ENCODE results near the gene OR2J1.

The OR2J1 gene

GRCh38 chr6:29099190-29099589 is at the start of gene OR2J1:
OR2J1 (plus strand) TSS chr6:29099490; CDS start chr6:29100943, 1,453 bp downstream.
- TF ChIP-seq CTCF (IDR thresholded peaks at IDR 0.05; ENCODE audit: control extremely low read depth, extremely low read depth, low read depth, missing control alignments) = no peak
- ChIA-PET CTCF (interaction anchor here (1.0 kb wide), 1 partner anchor 19 kb away, joined by 3 read pairs; no protein-coding TSS in a partner anchor), POLR2A (no interaction called here)
- no peak for DNase-seq (ENCODE audit: extremely low spot score)

GRCh38 chr6:29051680-29052079 is 47.6 kb upstream of the OR2J1 start:
- no peak for TF ChIP-seq CTCF (IDR thresholded peaks at IDR 0.05; ENCODE audit: control extremely low read depth, extremely low read depth, low read depth, missing control alignments)
- DNase-seq (ENCODE audit: extremely low spot score) = no peak
- POLR2A ChIA-PET = no interaction called here
- CTCF ChIA-PET = interaction anchor here (1.4 to 1.8 kb wide), 2 partner anchors 12 to 215 kb away, joined by 3 to 4 read pairs; no protein-coding TSS in a partner anchor

GRCh38 chr6:29071831-29072723 is 27.2 kb upstream of the OR2J1 start:
- POLR2A ChIA-PET = no interaction called here
- peak; percentile 23 for DNase-seq (ENCODE audit: extremely low spot score)
- peak; percentile 44 for TF ChIP-seq CTCF (IDR thresholded peaks at IDR 0.05; ENCODE audit: control extremely low read depth, extremely low read depth, low read depth, missing control alignments)
- CTCF ChIA-PET = interaction anchor here (0.8 to 1.6 kb wide), 2 partner anchors 17 to 31 kb away, joined by 4 to 5 read pairs; no protein-coding TSS in a partner anchor

GRCh38 chr6:29079203-29079602 is 20.1 kb upstream of the OR2J1 start:
- TF ChIP-seq CTCF (IDR thresholded peaks at IDR 0.05; ENCODE audit: control extremely low read depth, extremely low read depth, low read depth, missing control alignments) = no peak
- ChIA-PET POLR2A (no interaction called here), CTCF (no interaction called here)
- no peak for DNase-seq (ENCODE audit: extremely low spot score)

- DNase-seq (ENCODE audit: extremely low spot score) = no peak
- no peak for TF ChIP-seq CTCF (IDR thresholded peaks at IDR 0.05; ENCODE audit: control extremely low read depth, extremely low read depth, low read depth, missing control alignments)
- CTCF ChIA-PET = no interaction called here
- POLR2A ChIA-PET = no interaction called here
These were observed 18.0 kb upstream of the OR2J1 start for GRCh38 chr6:29081312-29081711.

- TF ChIP-seq CTCF (IDR thresholded peaks at IDR 0.05; ENCODE audit: control extremely low read depth, extremely low read depth, low read depth, missing control alignments) = no peak
- no peak for DNase-seq (ENCODE audit: extremely low spot score)
- ChIA-PET POLR2A (no interaction called here), CTCF (interaction anchor here (0.9 kb wide), 1 partner anchor 24 kb away, joined by 3 read pairs; no protein-coding TSS in a partner anchor)
These were observed 16.8 kb upstream of the OR2J1 start for GRCh38 chr6:29082457-29082856.

Data from GM10248 (cell line).